Right lobe of liver (tissue), 4 donors: ENCODE data around the gene GAA.

Experiments used
- POLR2A ChIP-seq: fragments of 450-650 bp; IDR thresholded peaks from one replicate; pipeline ENCODE4 v1.6.1; 2017; ENCODE audit warnings: antibody characterized with exemption, mild to moderate bottlenecking
- TF ChIP-seq, protein P1 (sequence below), 4 donors: fragments of 200-600 bp in 3 of 4; fragments of 450-650 bp in 1 of 4; IDR thresholded peaks; one replicate each; pipeline versions ENCODE4 v1.5.1 to v1.8.0; 2016 to 2022; ENCODE audit warnings: antibody characterized with exemption in 4 of 4, mild to moderate bottlenecking in 2 of 4
- donor health status: DM: no; HTN: no; CAD: no.
- donor health status: DM: no; HTN: no; CAD: no.
- donor health status: DM: no; HTN: yes; CAD: no.

DNA sequence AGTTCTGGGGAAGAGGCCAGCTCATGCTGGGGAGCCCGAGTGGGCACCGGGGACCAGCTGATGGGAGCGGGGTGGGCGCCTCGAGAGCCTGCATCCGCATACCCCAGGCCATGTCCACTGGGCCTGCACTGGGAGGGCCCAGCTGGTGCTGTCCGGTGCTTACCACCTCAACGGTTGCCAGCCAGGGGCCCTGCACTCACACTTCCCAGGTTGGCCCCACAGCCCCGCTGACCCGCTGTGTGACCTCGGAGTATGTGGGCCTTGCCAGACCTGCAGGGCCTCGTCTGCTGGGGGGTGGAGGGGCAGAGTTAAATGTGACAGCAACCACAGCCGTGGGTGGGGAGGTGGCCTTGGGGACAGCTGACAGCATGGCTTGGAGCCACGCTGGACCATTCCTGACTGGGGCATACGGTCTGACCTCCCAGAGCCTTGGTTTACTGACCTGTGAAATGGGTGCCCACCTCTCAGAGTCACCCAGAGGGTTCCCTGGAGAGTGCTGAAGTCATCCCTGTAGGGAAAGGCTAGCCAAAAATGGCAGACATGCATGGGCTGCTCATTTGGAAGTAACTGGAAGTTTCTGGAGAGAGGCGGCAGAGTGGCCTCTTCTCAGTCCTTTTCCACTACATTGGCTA is 5.4 kb upstream of the GAA start:
- TF ChIP-seq POLR2A = no peak
- TF ChIP-seq, protein P1, sequence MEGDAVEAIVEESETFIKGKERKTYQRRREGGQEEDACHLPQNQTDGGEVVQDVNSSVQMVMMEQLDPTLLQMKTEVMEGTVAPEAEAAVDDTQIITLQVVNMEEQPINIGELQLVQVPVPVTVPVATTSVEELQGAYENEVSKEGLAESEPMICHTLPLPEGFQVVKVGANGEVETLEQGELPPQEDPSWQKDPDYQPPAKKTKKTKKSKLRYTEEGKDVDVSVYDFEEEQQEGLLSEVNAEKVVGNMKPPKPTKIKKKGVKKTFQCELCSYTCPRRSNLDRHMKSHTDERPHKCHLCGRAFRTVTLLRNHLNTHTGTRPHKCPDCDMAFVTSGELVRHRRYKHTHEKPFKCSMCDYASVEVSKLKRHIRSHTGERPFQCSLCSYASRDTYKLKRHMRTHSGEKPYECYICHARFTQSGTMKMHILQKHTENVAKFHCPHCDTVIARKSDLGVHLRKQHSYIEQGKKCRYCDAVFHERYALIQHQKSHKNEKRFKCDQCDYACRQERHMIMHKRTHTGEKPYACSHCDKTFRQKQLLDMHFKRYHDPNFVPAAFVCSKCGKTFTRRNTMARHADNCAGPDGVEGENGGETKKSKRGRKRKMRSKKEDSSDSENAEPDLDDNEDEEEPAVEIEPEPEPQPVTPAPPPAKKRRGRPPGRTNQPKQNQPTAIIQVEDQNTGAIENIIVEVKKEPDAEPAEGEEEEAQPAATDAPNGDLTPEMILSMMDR (IDR thresholded peaks at IDR 0.05) = no peak
